ENCODE data around the gene THBS2.

Gene THBS2

GRCh38 chr6:169234634-169235033 lies 19.0 kb downstream of the THBS2 start:
- TF ChIP-seq, protein P1, sequence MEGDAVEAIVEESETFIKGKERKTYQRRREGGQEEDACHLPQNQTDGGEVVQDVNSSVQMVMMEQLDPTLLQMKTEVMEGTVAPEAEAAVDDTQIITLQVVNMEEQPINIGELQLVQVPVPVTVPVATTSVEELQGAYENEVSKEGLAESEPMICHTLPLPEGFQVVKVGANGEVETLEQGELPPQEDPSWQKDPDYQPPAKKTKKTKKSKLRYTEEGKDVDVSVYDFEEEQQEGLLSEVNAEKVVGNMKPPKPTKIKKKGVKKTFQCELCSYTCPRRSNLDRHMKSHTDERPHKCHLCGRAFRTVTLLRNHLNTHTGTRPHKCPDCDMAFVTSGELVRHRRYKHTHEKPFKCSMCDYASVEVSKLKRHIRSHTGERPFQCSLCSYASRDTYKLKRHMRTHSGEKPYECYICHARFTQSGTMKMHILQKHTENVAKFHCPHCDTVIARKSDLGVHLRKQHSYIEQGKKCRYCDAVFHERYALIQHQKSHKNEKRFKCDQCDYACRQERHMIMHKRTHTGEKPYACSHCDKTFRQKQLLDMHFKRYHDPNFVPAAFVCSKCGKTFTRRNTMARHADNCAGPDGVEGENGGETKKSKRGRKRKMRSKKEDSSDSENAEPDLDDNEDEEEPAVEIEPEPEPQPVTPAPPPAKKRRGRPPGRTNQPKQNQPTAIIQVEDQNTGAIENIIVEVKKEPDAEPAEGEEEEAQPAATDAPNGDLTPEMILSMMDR (IDR thresholded peaks at IDR 0.05; ENCODE audit: insufficient read depth, low read length, missing control alignments), result no peak
- no peak overlapping the region for H3K4me3 ChIP-seq (ENCODE audit: low read depth, low read length)
- DNase-seq (ENCODE audit: low read depth, low spot score), result no peak
- ChIA-PET POLR2A (no interaction called here), CTCF (no interaction called here)

DNA sequence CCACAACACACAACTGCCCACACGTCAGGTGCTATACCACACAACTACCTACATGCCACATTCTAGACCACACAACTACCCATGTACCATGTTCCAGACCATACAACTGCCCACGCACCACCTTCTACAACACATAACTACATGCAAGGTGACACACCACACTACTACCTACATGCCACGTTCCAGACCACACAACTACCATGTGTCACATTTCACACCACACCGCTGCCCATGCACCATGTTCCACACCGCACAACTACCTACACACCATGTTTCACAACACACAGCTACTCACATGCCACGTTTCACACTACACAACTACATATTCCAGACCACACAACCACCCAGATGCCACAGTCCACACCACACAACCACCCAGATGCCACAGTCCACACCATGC lies 19.8 kb downstream of the THBS2 start:
- TF ChIP-seq, protein P1 (IDR thresholded peaks at IDR 0.05; ENCODE audit: insufficient read depth, low read length, missing control alignments), result no peak
- POLR2A ChIA-PET, result no interaction called here
- CTCF ChIA-PET, result no interaction called here
- H3K4me3 ChIP-seq (ENCODE audit: low read depth, low read length), result no peak overlapping the region
- DNase-seq (ENCODE audit: low read depth, low spot score), result no peak

GRCh38 chr6:169233181-169233580 lies 20.5 kb downstream of the THBS2 start:
- H3K4me3 ChIP-seq (ENCODE audit: low read depth, low read length), result no peak overlapping the region
- ChIA-PET CTCF (no interaction called here), POLR2A (no interaction called here)
- no peak for DNase-seq (ENCODE audit: low read depth, low spot score)
- TF ChIP-seq, protein P1 (IDR thresholded peaks at IDR 0.05; ENCODE audit: insufficient read depth, low read length, missing control alignments), result no peak

- DNase-seq (ENCODE audit: low read depth, low spot score), result no peak
- no peak overlapping the region for H3K4me3 ChIP-seq (ENCODE audit: low read depth, low read length)
- TF ChIP-seq, protein P1 (IDR thresholded peaks at IDR 0.05; ENCODE audit: insufficient read depth, low read length, missing control alignments), result no peak
- POLR2A ChIA-PET, result interaction anchor here (0.8 kb wide), 1 partner anchor 140 kb away, joined by 3 read pairs; no protein-coding TSS in a partner anchor
- CTCF ChIA-PET, result no interaction called here
Observed at GRCh38 chr6:169232507-169232931, 21.1 kb downstream of the THBS2 start.

DNA sequence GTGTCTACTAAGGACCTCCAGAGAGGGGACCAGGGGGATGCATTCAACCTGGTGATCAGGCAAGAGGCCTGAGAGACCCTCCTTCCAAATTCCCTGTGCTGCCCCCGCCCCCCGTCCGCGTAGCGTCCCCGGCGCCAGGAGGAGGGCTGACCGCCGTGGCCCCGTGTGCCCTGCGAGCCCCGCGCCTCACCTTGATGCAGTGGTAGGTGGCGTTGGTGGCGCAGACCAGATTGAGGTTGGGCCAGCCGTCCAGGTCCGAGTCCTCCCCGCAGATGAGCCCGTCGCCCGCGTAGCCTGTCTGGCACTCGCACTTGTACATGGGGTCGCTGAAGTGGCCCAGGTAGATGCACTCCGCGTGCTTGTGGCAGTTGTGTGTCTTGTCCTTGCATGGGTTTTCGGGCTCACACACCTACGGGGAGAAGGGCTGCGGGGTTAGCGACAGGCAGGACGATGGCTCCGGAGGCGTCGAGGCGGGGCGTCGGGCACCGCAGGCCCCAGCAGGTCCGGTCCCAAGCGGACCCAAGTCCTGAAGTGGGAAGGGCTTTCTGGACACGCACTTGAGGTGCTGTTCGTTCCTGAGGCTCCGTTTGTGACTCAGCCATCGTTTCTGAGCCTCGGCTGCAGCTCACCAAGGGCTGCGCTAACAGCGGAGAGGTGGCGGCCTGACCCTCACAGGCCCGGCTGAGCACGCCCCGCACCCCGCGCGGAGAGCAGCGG lies 21.7 kb downstream of the THBS2 start:
- TF ChIP-seq, protein P1 (IDR thresholded peaks at IDR 0.05; ENCODE audit: insufficient read depth, low read length, missing control alignments), result no peak

DNA sequence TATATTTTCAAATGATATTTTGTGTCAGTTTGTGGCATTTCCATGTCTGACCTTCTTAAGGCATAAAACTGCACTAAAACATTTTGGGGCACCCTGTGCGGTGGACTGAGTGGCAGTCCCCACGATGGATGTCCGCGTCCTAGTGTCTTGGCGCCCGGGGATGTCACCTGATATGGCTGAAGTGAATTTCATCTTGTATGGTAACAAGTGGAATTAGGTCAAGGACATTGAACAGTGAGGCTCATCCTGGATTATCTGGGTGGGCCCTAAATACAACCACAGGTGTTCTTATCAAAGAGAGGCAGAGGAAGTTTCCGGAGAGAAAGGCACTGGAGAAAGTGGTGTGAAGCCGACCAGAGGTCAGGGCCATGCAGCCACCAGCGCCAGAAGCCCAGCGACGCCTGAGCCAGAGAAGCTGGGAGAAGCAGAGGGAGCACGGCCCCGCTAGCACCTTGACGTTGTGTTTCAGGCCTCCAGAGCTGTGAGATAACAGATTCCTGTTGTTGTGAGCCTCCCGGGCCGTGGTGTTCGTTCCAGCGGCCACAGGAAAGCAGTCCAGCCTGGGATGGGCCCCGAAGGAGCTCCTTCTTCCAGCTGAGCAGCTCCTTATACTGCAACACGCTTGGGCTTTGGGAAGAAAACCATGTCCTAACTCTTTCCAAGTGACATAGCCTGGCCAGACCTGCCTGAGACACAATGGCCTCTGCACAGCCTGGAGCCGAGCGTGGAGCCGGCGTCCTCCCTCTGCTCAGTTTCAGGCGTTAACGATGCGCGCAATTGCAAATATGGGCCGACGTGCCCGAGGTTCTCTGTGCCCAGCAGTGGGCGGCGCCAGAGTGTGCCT lies 22.5 kb downstream of the THBS2 start:
- H3K4me3 ChIP-seq (ENCODE audit: low read depth, low read length), result no peak overlapping the region
- TF ChIP-seq, protein P1 (IDR thresholded peaks at IDR 0.05; ENCODE audit: insufficient read depth, low read length, missing control alignments), result no peak
- ChIA-PET CTCF (no interaction called here), POLR2A (no interaction called here)
- DNase-seq (ENCODE audit: low read depth, low spot score), result no peak

More for the DNA sequence above, 21.7 kb downstream of the THBS2 start:
- no peak for DNase-seq (ENCODE audit: low read depth, low spot score)
- H3K4me3 ChIP-seq (ENCODE audit: low read depth, low read length), result no peak overlapping the region
- CTCF ChIA-PET, result no interaction called here
- POLR2A ChIA-PET, result interaction anchor here (0.8 kb wide), 1 partner anchor 140 kb away, joined by 3 read pairs; no protein-coding TSS in a partner anchor

Data from AG04449 (cell line).